ENCODE results near the gene PDE11A.

DNA sequence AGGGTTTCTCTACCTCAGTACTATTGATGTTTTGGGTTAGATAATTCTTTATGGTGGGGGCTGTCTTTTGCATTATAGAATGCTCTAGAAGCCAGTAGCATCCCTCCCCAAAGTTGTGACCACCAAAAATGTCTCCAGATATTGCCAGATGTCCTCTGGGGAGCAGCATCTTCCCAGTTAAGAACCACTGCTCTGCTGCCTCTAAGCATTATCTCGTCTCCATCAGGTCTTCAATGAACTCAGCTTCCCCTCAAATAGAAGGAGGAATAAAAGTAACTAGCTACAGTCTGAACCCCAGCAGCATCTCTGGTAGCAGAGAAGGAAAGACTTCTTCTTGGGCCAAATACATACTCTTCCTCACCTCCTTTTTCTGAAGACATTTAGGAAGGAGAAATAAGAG is 435.9 kb downstream of the PDE11A start:
- TF ChIP-seq, protein P1, sequence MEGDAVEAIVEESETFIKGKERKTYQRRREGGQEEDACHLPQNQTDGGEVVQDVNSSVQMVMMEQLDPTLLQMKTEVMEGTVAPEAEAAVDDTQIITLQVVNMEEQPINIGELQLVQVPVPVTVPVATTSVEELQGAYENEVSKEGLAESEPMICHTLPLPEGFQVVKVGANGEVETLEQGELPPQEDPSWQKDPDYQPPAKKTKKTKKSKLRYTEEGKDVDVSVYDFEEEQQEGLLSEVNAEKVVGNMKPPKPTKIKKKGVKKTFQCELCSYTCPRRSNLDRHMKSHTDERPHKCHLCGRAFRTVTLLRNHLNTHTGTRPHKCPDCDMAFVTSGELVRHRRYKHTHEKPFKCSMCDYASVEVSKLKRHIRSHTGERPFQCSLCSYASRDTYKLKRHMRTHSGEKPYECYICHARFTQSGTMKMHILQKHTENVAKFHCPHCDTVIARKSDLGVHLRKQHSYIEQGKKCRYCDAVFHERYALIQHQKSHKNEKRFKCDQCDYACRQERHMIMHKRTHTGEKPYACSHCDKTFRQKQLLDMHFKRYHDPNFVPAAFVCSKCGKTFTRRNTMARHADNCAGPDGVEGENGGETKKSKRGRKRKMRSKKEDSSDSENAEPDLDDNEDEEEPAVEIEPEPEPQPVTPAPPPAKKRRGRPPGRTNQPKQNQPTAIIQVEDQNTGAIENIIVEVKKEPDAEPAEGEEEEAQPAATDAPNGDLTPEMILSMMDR (IDR thresholded peaks at IDR 0.05): no peak
- TF ChIP-seq POLR2A (IDR thresholded peaks at IDR 0.05): no peak

Data from tibial nerve (tissue), 3 donors.